Adrenal gland (tissue), 5 donors: ENCODE data around the gene MAP7D2.

Source experiments
- CTCF ChIP-seq, 6 experiments: fragments of 450-650 bp in 4 of 6; fragments of 200-600 bp in 2 of 6; sonication (generic) in 1 of 6; IDR thresholded peaks; 1 replicate in 5 of 6; 2 replicates in 1 of 6; pipeline versions ENCODE4 v1.5.1 to v1.8.0; 2016 to 2021; ENCODE audit warnings: antibody characterized with exemption in 6 of 6, mild to moderate bottlenecking in 2 of 6, moderate library complexity in 1 of 6
- POLR2A ChIP-seq, 2 donors: fragments of 450-650 bp; IDR thresholded peaks; one replicate each; pipeline ENCODE4 v1.6.1; 2017; ENCODE audit warnings: antibody characterized with exemption in 2 of 2, mild to moderate bottlenecking in 2 of 2, moderate library complexity in 1 of 2
- donor health status: DM: no; HTN: no; CAD: no.

- no peak for TF ChIP-seq CTCF (IDR thresholded peaks at IDR 0.05)
- TF ChIP-seq POLR2A (IDR thresholded peaks at IDR 0.05), result no peak
These were observed 108.6 kb downstream of the MAP7D2 start for GRCh38 chrX:20007962-20008622.
